HG03565 (cell line): Measurements from ENCODE around the gene NACC1.
A peak's percentile ranks its signal among the peaks of the same experiment; 100 is the strongest.
"Not testable (repeated sequence)": the region's sequence is repeated elsewhere in the genome, so short reads cannot be mapped to it uniquely, and the experiment has no call there.

Experiments used
- ATAC-seq: cut with Tn5 transposase; IDR thresholded peaks from one replicate; pipeline ENCODE4 v1.9.1; 2021; ENCODE audit warnings: mild to moderate bottlenecking, moderate library complexity; ENCODE audit not compliant: unreplicated experiment

The NACC1 gene

GRCh38 chr19:13138171-13138915 is 20.3 kb downstream of the NACC1 start:
- no peak for ATAC-seq

- no peak for ATAC-seq
Observed at GRCh38 chr19:13138916-13139198, 20.8 kb downstream of the NACC1 start.

GRCh38 chr19:13139633-13140311 is 21.7 kb downstream of the NACC1 start:
- no peak for ATAC-seq

- ATAC-seq, result no peak
Observed at GRCh38 chr19:13146763-13147563, 28.9 kb downstream of the NACC1 start.

- not testable (repeated sequence) for ATAC-seq
Observed at GRCh38 chr19:13149173-13149627, 31.1 kb downstream of the NACC1 start.

- no peak for ATAC-seq
Observed at GRCh38 chr19:13149628-13150186, 31.6 kb downstream of the NACC1 start.

- peak; percentile 25 for ATAC-seq
Observed at GRCh38 chr19:13150187-13150930, 32.3 kb downstream of the NACC1 start, which contains the start of the genes IER2 and STX10. TSS of gene IER2 (plus strand) at chr19:13150411. CDS start at chr19:13153187, 2,776 bp downstream. TSS of gene STX10 (minus strand) at chr19:13150375. CDS start at chr19:13150173, 202 bp downstream.

GRCh38 chr19:13150931-13151604 is 33.0 kb downstream of the NACC1 start:
- no peak for ATAC-seq

- peak; percentile 28 for ATAC-seq
Observed at GRCh38 chr19:13151605-13152355, 33.7 kb downstream of the NACC1 start.

- peak; percentile 6 for ATAC-seq
Observed at GRCh38 chr19:13152356-13152973, 34.4 kb downstream of the NACC1 start.

GRCh38 chr19:13152974-13153568 is 35.0 kb downstream of the NACC1 start:
- ATAC-seq, result peak; percentile 27

- ATAC-seq, result no peak
Observed at GRCh38 chr19:13153569-13154240, 35.6 kb downstream of the NACC1 start.

- no peak for ATAC-seq
Observed at GRCh38 chr19:13154241-13154778, 36.2 kb downstream of the NACC1 start.

- ATAC-seq, result no peak
Observed at GRCh38 chr19:13154911-13155471, 36.9 kb downstream of the NACC1 start.

GRCh38 chr19:13155472-13156359 is 37.7 kb downstream of the NACC1 start:
- no peak for ATAC-seq

GRCh38 chr19:13159713-13160112 is 41.6 kb downstream of the NACC1 start:
- no peak for ATAC-seq
